ENCODE measurements around the gene ADGRA1.
"Not testable (repeated sequence)": the region's sequence is repeated elsewhere in the genome, so short reads cannot be mapped to it uniquely, and the experiment has no call there.

The ADGRA1 gene

DNA sequence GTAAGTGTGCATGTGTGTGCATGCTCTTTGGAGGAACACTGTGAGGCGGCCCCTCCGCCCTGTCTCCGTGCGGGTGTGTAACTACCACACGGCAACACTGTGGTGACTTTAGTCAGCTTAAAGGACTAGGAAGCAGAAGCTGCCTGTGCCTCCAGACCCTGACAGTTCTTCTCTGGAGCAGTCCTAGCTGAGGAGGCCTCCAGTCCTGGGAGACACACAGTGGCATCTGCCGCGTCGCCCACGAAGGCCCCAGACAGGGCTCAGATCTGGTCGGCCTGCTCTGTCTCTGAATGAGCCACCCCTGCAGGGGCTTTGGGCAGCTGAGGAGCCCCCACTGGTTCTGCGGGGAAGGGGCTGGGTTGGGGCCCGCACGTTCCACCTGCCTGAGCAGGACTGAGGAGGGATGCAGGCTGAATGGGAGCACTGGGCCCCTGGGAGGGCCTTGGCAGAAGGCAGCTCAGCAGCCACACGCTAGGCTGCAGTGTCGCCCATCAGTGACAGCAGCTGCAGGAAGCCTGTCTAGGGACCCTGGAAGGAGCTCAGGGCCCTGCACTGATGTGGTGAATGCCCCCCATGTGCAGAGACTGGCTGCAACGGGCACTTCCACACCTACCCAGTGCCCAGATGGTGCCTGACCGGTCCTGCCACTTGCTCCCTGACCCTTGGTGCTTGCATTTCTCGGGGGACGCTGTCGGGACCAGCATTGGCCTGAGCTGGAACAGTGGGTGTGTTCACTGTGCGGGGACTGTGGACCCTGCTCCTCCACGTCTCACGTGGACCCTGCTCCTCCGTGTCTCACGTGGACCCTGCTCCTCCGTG lies 45.0 kb downstream of the ADGRA1 start:
- H3K27ac ChIP-seq, result no peak overlapping the region
- DNase-seq (ENCODE audit: low spot score), result no peak
- POLR2A ChIA-PET (ENCODE audit: low non-redundant PET), result no interaction called here
- CTCF ChIA-PET, result interaction anchor here (0.6 kb wide), 1 partner anchor 990 kb away, joined by 4 read pairs; no protein-coding TSS in a partner anchor
- TF ChIP-seq, protein P1, sequence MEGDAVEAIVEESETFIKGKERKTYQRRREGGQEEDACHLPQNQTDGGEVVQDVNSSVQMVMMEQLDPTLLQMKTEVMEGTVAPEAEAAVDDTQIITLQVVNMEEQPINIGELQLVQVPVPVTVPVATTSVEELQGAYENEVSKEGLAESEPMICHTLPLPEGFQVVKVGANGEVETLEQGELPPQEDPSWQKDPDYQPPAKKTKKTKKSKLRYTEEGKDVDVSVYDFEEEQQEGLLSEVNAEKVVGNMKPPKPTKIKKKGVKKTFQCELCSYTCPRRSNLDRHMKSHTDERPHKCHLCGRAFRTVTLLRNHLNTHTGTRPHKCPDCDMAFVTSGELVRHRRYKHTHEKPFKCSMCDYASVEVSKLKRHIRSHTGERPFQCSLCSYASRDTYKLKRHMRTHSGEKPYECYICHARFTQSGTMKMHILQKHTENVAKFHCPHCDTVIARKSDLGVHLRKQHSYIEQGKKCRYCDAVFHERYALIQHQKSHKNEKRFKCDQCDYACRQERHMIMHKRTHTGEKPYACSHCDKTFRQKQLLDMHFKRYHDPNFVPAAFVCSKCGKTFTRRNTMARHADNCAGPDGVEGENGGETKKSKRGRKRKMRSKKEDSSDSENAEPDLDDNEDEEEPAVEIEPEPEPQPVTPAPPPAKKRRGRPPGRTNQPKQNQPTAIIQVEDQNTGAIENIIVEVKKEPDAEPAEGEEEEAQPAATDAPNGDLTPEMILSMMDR (conservative IDR thresholded peaks at IDR 0.05; ENCODE audit: low read depth), result no peak

DNA sequence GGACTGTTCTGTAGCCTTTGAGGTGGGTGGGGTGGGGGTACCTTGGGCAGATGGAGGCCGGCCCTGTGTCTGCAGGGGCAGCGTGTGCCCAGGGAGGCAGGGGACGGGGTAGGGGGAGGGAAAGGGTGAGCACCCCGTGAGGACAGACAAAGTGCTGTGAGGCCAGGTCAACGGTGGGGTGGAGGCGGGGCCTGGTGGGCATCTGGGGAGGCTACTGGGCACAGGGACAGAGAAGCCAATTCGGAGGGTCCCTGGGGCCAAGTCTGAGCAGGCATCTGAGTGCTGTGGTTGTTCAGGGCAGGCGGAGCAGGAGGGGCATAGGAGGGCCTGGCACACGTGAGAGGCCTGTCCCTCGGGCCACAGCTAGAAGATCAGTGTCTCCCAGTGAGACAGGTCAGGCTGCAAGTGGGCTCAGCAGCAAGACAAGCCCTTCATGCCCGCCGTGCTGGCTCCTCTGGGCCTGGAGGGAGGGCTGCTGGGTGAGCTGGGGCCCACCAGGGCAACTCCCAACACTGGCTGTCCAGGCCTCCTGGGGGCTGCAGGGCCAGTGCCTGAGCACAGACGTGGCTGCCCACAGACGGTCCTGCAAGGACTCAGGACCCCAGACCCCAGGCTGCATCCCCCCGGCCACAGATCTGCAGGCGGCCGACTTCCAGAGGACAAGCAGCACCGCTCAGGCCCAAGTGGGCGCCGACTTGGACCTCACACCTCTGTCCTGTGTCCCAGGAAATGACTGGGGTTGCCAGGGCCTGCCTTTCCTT lies 45.9 kb downstream of the ADGRA1 start:
- ChIA-PET POLR2A (ENCODE audit: low non-redundant PET) (no interaction called here), CTCF (interaction anchor here (0.6 kb wide), 2 partner anchors 10 to 991 kb away, joined by 3 to 4 read pairs; no protein-coding TSS in a partner anchor)
- no peak for DNase-seq (ENCODE audit: low spot score)
- H3K27ac ChIP-seq, result no peak overlapping the region
- TF ChIP-seq, protein P1 (conservative IDR thresholded peaks at IDR 0.05; ENCODE audit: low read depth), result no peak

DNA sequence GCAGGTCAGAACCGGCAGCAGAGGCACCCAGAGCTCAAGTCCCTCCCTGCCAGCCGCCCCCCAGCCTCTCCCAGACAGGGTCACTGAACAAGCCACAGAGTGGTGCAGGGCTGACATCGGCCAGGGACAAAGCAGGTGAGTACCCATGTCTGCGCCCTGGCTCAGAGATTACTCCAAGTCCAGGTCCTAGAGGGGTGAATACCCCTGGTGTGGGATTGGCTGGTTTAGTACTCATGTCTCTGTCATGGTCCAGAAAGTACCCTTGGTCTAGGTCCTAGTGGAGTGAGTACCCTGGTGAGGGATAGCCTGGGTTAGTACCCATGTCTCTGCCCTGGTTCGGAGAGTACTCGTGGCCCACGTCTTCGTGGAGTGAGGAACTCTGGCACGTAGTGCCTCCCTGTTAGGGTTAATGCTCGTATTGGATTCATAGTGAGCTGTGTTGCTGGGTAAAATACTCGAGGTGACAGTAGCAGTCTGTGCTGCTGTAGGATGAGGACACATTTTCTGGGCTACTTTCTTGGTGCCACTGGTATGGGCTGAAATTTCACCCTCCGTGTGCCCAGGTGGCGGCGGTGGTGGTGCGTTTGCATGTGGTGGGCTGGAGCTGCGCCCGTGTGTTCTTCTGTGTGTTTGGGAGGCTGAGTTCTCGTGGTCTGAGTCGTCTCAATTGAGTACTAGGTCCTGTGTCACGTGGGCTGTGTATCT lies 46.8 kb downstream of the ADGRA1 start:
- ChIA-PET CTCF (interaction anchor here (0.6 kb wide), 1 partner anchor 9 kb away, joined by 3 read pairs; no protein-coding TSS in a partner anchor), POLR2A (ENCODE audit: low non-redundant PET) (no interaction called here)
- no peak overlapping the region for H3K27ac ChIP-seq
- no peak for DNase-seq (ENCODE audit: low spot score)
- TF ChIP-seq, protein P1 (conservative IDR thresholded peaks at IDR 0.05; ENCODE audit: low read depth), result no peak

DNA sequence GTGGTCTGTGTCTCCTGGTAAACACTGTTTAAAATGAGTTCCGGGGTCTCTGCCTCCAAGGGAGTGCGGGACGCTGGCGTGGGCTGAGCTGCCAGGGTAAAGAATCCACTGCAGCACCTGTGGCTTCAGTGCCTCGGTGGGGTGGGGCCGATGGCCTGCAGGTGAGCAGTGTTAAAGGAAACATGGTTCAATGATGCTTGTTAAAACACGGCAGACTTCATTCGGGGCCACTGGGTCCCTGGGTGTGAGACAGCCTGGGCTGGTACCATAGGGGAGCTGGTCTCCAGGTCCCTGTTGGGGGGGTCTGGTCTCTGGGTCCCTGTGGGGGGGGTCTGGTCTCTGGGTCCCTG lies 47.4 kb downstream of the ADGRA1 start:
- CTCF ChIA-PET, result no interaction called here

DNA sequence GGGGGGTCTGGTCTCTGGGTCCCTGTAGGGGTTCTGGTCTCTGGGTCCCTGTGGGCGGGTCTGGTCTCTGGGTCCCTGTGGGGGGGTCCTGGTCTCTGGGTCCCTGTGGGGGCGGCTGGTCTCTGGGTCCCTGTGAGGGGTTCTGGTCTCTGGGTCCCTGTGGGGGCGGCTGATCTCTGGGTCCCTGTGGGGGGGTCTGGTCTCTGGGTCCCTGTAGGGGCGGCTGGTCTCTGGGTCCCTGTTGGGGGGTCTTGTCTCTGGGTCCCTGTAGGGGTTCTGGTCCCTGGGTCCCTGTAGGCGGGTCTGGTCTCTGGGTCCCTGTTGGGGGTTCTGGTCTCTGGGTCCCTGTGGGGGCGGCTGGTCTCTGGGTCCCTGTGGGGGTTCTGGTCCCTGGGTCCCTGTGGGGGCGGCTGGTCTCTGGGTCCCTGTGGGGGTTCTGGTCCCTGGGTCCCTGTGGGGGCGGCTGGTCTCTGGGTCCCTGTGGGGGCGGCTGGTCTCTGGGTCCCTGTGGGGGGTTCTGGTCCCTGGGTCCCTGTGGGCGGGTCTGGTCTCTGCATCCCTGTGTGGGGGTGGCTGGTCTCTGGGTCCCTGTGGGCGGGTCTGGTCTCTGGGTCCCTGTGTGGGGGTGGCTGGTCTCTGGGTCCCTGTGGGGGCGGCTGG lies 49.9 kb downstream of the ADGRA1 start:
- DNase-seq (ENCODE audit: low spot score); POLR2A ChIA-PET (ENCODE audit: low non-redundant PET); H3K27ac ChIP-seq; CTCF ChIA-PET: not testable (repeated sequence)

More for the DNA sequence above, 47.4 kb downstream of the ADGRA1 start:
- H3K27ac ChIP-seq, result no peak overlapping the region
- TF ChIP-seq, protein P1 (conservative IDR thresholded peaks at IDR 0.05; ENCODE audit: low read depth), result no peak
- POLR2A ChIA-PET (ENCODE audit: low non-redundant PET), result no interaction called here
- no peak for DNase-seq (ENCODE audit: low spot score)

DNA sequence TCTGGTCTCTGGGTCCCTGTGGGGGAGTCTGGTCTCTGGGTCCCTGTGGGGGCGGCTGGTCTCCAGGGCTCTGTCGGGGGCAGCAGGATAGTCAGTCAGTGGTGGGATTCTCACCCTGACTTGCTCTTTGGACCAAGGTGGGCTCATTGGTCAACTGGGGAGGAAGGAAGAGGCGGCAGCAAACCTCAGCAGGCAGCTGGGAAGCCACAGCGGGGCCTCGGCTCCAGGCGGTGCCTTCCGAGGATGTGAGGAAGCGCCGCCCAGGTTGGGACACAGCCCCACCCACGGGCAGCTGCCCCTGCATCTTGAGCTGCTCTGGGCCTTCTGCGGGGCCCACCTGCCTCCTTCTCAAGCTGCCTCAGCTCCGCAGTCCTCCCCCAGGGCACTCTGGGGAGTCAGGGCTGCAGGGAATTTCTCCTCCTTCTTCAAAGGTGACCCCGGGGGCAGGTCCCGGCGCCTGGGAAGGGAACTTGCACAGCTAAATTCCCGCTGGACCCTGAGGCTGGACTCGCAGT lies 51.9 kb downstream of the ADGRA1 start:
- ChIA-PET POLR2A (ENCODE audit: low non-redundant PET) (no interaction called here), CTCF (interaction anchor here (1.4 kb wide), 1 partner anchor 87 kb away, joined by 8 read pairs; no protein-coding TSS in a partner anchor)
- no peak overlapping the region for H3K27ac ChIP-seq
- no peak for DNase-seq (ENCODE audit: low spot score)
- TF ChIP-seq, protein P1 (conservative IDR thresholded peaks at IDR 0.05; ENCODE audit: low read depth), result no peak
